RWPE1 (cell line): ENCODE measurements around the gene HECW1.

ENCODE experiments used
- CTCF ChIA-PET: fragments of 350-600 bp; sonication (Branson Sonifier 250); formaldehyde crosslinking; extraction: SDS; loops from one replicate; lab custom pipeline; 2021; lab: Yijun Ruan, JAX
- POLR2A ChIA-PET: fragments of 400-600 bp; formaldehyde crosslinking; extraction: SDS; loops from one replicate; lab custom pipeline; 2020; ENCODE audit warnings: antibody characterized with exemption; ENCODE audit not compliant: low non-redundant PET; lab: Yijun Ruan, JAX
- DNase-seq: peaks from one replicate; pipeline ENCODE4 v3.0.0; 2012; ENCODE audit warnings: low spot score
- H3K27ac ChIP-seq: fragments of 450-650 bp; 2 replicates; pipeline ENCODE4 v1.5.1; 2017
- CTCF ChIP-seq: fragments of 450-650 bp; conservative IDR thresholded peaks from 2 replicates; pipeline ENCODE4 v1.5.1; 2017; ENCODE audit warnings: low read depth, mild to moderate bottlenecking

Gene HECW1

DNA sequence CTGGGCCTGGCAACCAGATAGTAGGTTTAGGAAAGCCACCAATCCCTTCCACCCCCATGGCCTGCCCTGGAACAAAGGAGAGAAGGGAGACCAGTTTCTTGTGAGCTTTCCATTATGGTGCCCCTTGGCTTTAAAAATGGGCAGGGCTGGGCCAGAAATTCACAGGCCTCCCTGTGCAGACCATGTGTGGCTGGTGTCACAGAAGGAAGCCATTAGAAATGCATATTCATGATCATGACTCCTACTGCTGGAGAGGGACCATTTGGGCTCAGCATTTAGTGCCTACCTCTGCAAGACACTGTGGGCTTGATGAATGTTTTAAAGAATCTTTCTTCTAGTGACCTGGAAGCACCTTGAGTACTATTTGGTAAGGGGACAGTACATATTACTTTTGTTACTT lies 108.3 kb downstream of the HECW1 start:
- H3K27ac ChIP-seq: no peak overlapping the region
- CTCF ChIA-PET: no interaction called here
- POLR2A ChIA-PET: no interaction called here
- TF ChIP-seq CTCF: no peak
- no peak for DNase-seq

- DNase-seq: no peak
- ChIA-PET CTCF (no interaction called here), POLR2A (no interaction called here)
- H3K27ac ChIP-seq: no peak overlapping the region
- no peak for TF ChIP-seq CTCF
These were observed 117.4 kb downstream of the HECW1 start for GRCh38 chr7:43229801-43230200.

DNA sequence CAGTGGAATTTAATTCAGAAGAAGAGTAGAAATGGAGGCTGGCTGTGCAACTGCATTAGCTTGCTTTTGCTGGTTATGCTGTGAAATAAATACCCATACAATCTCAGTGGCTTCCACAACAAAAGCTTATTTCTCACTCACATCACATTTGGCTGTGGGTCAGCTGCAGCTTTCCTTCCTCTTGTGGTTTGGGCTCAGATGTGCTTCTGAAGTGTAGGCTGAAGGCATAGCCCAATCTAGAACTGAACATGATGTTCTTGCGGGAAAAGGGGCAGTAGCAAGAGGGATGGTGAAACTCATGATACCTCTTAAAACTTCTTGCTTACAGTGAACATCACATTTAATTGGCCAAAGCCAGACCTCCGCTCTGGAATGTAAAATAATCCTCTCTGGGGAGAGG lies 119.9 kb downstream of the HECW1 start:
- TF ChIP-seq CTCF: no peak
- ChIA-PET POLR2A (no interaction called here), CTCF (interaction anchor here (1.3 kb wide), 1 partner anchor 291 kb away, joined by 4 read pairs; no protein-coding TSS in a partner anchor)
- no peak for DNase-seq
- H3K27ac ChIP-seq: no peak overlapping the region

DNA sequence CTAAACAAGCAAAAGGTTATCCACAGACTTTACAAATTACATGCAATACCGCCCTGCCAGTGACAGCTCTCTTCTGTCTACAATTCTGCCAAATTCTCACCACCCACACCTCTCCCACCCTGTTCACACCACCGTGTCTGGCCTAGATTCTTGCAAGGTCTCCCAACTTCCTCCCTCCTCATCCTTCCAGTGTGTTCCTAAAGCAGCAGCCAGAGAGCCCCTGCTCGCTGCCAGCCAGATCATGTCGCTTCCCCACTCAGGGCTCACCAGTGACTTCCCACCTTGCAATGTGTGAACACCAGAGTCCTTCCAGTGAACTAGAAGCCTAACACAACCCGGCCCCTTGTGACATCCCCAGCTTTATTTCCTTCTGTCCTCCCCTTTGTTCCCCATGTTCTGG lies 121.6 kb downstream of the HECW1 start:
- POLR2A ChIA-PET: no interaction called here
- H3K27ac ChIP-seq: no peak overlapping the region
- CTCF ChIA-PET: interaction anchor here (0.6 to 1.1 kb wide), 2 partner anchors 293 to 559 kb away, joined by 3 read pairs; no protein-coding TSS in a partner anchor
- no peak for DNase-seq
- TF ChIP-seq CTCF: no peak

DNA sequence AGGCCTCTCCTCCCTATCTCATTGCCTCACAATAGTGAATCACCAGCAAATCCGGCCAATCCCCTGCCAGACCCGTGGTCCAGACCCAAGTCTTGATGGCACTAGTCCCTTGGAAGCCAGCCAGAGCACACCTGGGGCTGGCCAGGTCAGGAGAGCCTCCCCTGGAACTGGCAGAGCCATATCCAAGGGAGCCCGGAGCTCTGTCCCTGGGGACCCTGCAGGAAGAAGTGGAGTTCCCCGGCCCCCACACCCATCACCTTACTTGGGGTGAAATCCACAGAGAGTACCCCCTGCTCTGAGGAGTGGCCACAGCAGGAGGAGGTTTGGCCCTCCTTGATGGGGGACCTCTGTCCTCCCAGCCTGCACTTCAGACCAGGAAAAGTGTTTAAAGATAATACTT lies 122.5 kb downstream of the HECW1 start:
- no peak overlapping the region for H3K27ac ChIP-seq
- ChIA-PET POLR2A (no interaction called here), CTCF (interaction anchor here (0.6 kb wide), 1 partner anchor 218 kb away, joined by 3 read pairs; no protein-coding TSS in a partner anchor)
- DNase-seq: no peak
- TF ChIP-seq CTCF: no peak

GRCh38 chr7:43240565-43240964 lies 128.1 kb downstream of the HECW1 start:
- ChIA-PET POLR2A (no interaction called here), CTCF (interaction anchor here (0.7 kb wide), 1 partner anchor 208 kb away, joined by 3 read pairs; no protein-coding TSS in a partner anchor)
- no peak overlapping the region for H3K27ac ChIP-seq
- no peak for TF ChIP-seq CTCF
- DNase-seq: no peak
